Measurements from ENCODE around the gene LRMDA.

Gene LRMDA

DNA sequence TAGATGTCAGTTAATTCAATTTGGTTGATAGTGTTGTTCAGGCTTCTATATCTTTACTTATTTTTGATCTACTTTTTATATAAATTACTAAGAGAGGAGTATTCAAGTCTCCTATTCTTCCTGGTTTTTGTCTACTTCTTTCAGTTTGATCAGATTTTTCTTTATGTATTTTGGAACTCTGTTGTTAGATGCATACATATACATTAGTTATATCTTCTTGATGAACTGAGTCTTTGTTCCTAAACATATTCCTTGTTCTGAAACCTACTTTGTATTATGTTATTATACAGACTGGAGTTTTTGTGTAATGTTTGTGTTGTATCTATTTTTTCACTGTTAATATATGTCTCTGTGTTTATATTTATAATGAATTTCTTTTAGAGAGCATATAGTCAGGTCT is 118.8 kb downstream of the LRMDA start:
- H3K36me3 ChIP-seq (replicated peaks), result no peaks in the 10 kb centered on the region
- in situ Hi-C loops (cut with MboI; ENCODE audit: low sequenced_read_pairs), result no loop called here

DNA sequence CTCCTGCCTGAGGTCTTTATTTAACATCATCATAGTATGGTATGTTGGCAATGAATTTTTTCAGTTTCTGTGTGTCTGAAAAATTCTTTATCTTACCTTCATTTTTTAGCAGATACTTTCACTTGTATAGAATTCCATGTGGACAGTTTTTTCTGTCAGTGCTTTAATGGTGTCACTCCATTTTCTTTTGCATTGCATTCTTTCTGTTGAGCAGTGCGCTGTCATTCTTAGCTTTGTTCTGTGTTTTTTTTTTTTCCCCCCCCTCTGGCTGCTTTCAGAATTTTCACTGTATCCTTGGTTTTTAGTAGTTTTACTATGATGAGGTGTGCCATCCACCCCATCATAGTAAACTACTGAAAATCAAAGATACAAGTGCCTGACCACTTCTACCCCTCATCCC is 120.7 kb downstream of the LRMDA start:
- no peaks in the 10 kb centered on the region for H3K9me3 ChIP-seq
- no peak overlapping the region for H3K4me3 ChIP-seq
- no peak for DNase-seq (ENCODE audit: low spot score in 2 of 2)
- H3K4me1 ChIP-seq, result no peaks in the 10 kb centered on the region
- in situ Hi-C loops (cut with MboI; ENCODE audit: low sequenced_read_pairs), result no loop called here
- no peaks in the 10 kb centered on the region for H3K27me3 ChIP-seq (ENCODE audit: low read depth)
- H3K36me3 ChIP-seq (replicated peaks), result no peaks in the 10 kb centered on the region

More for the DNA sequence above, 118.8 kb downstream of the LRMDA start:
- no peak for DNase-seq (ENCODE audit: low spot score in 2 of 2)
- Histone ChIP-seq H3K9me3 (no peaks in the 10 kb centered on the region), H3K4me3 (no peak overlapping the region), H3K4me1 (no peaks in the 10 kb centered on the region), H3K27me3 (ENCODE audit: low read depth) (no peaks in the 10 kb centered on the region)

DNA sequence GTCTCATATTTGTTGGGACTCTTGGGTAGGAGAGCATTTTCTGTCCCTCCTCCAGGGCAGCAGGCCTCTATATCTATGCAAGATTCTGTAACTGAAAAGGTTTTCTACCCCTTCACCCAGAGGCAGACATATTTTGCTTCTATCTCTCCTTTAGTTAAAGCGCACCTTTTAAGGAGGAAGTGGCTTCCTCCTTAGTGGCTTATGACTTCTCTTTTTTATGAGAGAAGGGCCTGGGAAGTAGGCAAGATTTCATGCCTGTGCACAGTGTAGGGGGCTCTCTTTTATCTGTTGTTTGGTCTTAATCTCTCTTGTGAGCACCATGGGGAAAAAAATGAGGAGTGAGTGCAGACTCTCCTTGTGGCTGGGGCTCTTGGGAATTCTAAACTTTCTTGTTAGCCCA is 122.1 kb downstream of the LRMDA start:
- in situ Hi-C loops (cut with MboI; ENCODE audit: low sequenced_read_pairs), result no loop called here
- DNase-seq (ENCODE audit: low spot score in 2 of 2), result no peak
- no peaks in the 10 kb centered on the region for H3K27me3 ChIP-seq (ENCODE audit: low read depth)
- H3K9me3 ChIP-seq, result no peaks in the 10 kb centered on the region
- H3K4me3 ChIP-seq, result no peak overlapping the region
- H3K4me1 ChIP-seq, result no peaks in the 10 kb centered on the region
- H3K36me3 ChIP-seq (replicated peaks), result no peaks in the 10 kb centered on the region

DNA sequence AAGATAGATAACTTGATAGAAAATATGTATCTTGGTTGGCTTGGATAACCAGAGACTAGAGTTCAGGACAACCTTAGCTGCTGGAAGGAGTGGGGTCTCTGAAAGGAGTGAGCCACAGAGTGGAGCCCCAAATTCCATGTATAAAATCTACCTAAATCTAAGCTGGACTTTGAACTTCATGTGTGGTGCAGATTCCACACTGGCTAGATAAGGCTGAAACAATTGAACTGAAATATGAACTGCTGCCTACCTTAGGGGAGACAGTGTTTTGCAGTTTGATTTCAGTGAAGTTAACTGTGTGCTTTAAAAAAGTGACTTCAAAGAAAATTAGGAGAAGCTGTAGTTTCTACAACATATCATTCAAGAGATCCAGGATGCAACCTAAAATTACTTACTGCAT is 123.9 kb downstream of the LRMDA start:
- Histone ChIP-seq H3K27me3 (ENCODE audit: low read depth) (no peaks in the 10 kb centered on the region), H3K4me3 (no peak overlapping the region), H3K36me3 (replicated peaks) (no peaks in the 10 kb centered on the region), H3K4me1 (no peaks in the 10 kb centered on the region), H3K9me3 (no peaks in the 10 kb centered on the region)
- in situ Hi-C loops (cut with MboI; ENCODE audit: low sequenced_read_pairs), result no loop called here
- DNase-seq (ENCODE audit: low spot score in 2 of 2), result no peak

GRCh38 chr10:75556320-75556719 is 124.9 kb downstream of the LRMDA start:
- H3K4me1 ChIP-seq, result no peaks in the 10 kb centered on the region
- DNase-seq (ENCODE audit: low spot score in 2 of 2), result no peak
- H3K27me3 ChIP-seq (ENCODE audit: low read depth), result no peaks in the 10 kb centered on the region
- H3K4me3 ChIP-seq, result no peak overlapping the region
- no peaks in the 10 kb centered on the region for H3K36me3 ChIP-seq (replicated peaks)
- no peaks in the 10 kb centered on the region for H3K9me3 ChIP-seq
- in situ Hi-C loops (cut with MboI; ENCODE audit: low sequenced_read_pairs), result no loop called here

DNA sequence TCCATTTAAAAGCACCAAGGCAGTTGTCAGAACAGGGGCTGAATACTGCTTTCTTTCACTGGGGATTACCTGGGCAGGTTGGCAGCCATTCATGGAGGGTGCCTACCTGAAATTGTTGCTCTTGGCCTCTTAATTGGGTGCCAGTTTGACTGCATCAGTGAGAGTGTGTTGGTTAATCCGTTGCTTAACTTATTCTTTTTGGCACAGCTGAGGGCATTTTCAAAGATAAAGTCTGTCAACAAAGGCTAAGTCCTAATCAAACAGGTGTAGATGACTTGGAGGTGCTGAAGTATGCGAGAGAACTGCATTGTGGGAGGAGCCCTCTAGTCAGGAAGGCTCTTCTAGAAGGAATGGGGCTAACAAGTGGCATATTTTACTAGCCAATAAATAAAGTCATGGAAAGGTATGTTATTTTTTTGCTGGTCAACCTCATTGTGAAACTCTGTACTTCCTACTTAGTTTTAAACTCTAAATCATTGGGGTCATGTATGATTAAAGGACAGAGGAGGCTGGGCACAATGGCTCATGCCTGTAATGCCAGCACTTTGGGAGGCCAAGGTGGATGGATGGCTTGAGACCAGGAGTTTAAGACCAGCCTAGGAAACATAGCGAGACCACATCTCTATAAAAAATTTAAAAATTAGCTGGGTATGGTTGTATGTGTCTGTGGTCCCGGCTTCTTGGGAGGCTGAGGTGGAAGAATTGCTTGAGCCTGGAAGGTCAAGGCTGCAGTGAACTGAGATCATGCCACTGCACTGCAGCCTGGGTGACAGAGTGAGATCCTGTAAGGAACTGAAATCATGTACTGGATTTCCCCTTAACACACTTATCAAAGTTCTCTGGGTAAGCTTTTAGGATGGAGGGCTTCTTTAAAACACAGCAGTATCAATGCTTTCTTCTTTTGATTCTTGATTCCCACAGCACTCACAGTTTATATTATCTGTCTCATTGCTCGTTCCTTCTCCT is 134.1 kb downstream of the LRMDA start:
- Histone ChIP-seq H3K27me3 (ENCODE audit: low read depth) (no peaks in the 10 kb centered on the region), H3K36me3 (replicated peaks) (no peaks in the 10 kb centered on the region), H3K9me3 (no peaks in the 10 kb centered on the region), H3K4me1 (no peaks in the 10 kb centered on the region), H3K4me3 (no peak overlapping the region)
- DNase-seq (ENCODE audit: low spot score in 2 of 2), result no peak
- in situ Hi-C loops (cut with MboI; ENCODE audit: low sequenced_read_pairs), result no loop called here

GRCh38 chr10:75568450-75569130 is 137.2 kb downstream of the LRMDA start:
- no peaks in the 10 kb centered on the region for H3K36me3 ChIP-seq (replicated peaks)
- H3K4me1 ChIP-seq, result no peaks in the 10 kb centered on the region
- DNase-seq (ENCODE audit: low spot score in 2 of 2), result no peak
- no peak overlapping the region for H3K4me3 ChIP-seq
- in situ Hi-C loops (cut with MboI; ENCODE audit: low sequenced_read_pairs), result no loop called here
- peaks cover 3% of the 10 kb centered on the region; the same call in 1 of the 2 replicates for H3K9me3 ChIP-seq
- no peaks in the 10 kb centered on the region for H3K27me3 ChIP-seq (ENCODE audit: low read depth)

GRCh38 chr10:75569506-75569905 is 138.1 kb downstream of the LRMDA start:
- Histone ChIP-seq H3K9me3 (peaks cover 3% of the 10 kb centered on the region; the same call in 1 of the 2 replicates), H3K36me3 (replicated peaks) (no peaks in the 10 kb centered on the region), H3K4me3 (no peak overlapping the region), H3K27me3 (ENCODE audit: low read depth) (no peaks in the 10 kb centered on the region), H3K4me1 (no peaks in the 10 kb centered on the region)
- DNase-seq (ENCODE audit: low spot score in 2 of 2), result no peak
- in situ Hi-C loops (cut with MboI; ENCODE audit: low sequenced_read_pairs), result no loop called here

GRCh38 chr10:75572478-75572877 is 141.1 kb downstream of the LRMDA start:
- H3K9me3 ChIP-seq, result peaks cover 3% of the 10 kb centered on the region; the same call in 1 of the 2 replicates
- H3K36me3 ChIP-seq (replicated peaks), result no peaks in the 10 kb centered on the region
- no peak overlapping the region for H3K4me3 ChIP-seq
- no peaks in the 10 kb centered on the region for H3K4me1 ChIP-seq
- in situ Hi-C loops (cut with MboI; ENCODE audit: low sequenced_read_pairs), result no loop called here
- H3K27me3 ChIP-seq (ENCODE audit: low read depth), result no peaks in the 10 kb centered on the region
- DNase-seq (ENCODE audit: low spot score in 2 of 2), result no peak

GRCh38 chr10:75575940-75576339 is 144.5 kb downstream of the LRMDA start:
- DNase-seq (ENCODE audit: low spot score in 2 of 2), result no peak
- Histone ChIP-seq H3K9me3 (peaks cover 3% of the 10 kb centered on the region; the same call in 1 of the 2 replicates), H3K36me3 (replicated peaks) (no peaks in the 10 kb centered on the region), H3K27me3 (ENCODE audit: low read depth) (no peaks in the 10 kb centered on the region), H3K4me3 (no peak overlapping the region), H3K4me1 (no peaks in the 10 kb centered on the region)
- in situ Hi-C loops (cut with MboI; ENCODE audit: low sequenced_read_pairs), result no loop called here

GRCh38 chr10:75582102-75582501 is 150.7 kb downstream of the LRMDA start:
- no peak for DNase-seq (ENCODE audit: low spot score in 2 of 2)
- Histone ChIP-seq H3K27me3 (ENCODE audit: low read depth) (no peaks in the 10 kb centered on the region), H3K4me3 (no peak overlapping the region), H3K9me3 (peaks cover 3% of the 10 kb centered on the region; the same call in 1 of the 2 replicates), H3K4me1 (no peaks in the 10 kb centered on the region), H3K36me3 (replicated peaks) (no peaks in the 10 kb centered on the region)
- in situ Hi-C loops (cut with MboI; ENCODE audit: low sequenced_read_pairs), result no loop called here

GRCh38 chr10:75585294-75585693 is 153.9 kb downstream of the LRMDA start:
- H3K36me3 ChIP-seq (replicated peaks), result no peaks in the 10 kb centered on the region
- peaks cover 3% of the 10 kb centered on the region; the same call in 1 of the 2 replicates for H3K9me3 ChIP-seq
- H3K27me3 ChIP-seq (ENCODE audit: low read depth), result no peaks in the 10 kb centered on the region
- no peaks in the 10 kb centered on the region for H3K4me1 ChIP-seq
- in situ Hi-C loops (cut with MboI; ENCODE audit: low sequenced_read_pairs), result no loop called here
- DNase-seq (ENCODE audit: low spot score in 2 of 2), result no peak
- no peak overlapping the region for H3K4me3 ChIP-seq

DNA sequence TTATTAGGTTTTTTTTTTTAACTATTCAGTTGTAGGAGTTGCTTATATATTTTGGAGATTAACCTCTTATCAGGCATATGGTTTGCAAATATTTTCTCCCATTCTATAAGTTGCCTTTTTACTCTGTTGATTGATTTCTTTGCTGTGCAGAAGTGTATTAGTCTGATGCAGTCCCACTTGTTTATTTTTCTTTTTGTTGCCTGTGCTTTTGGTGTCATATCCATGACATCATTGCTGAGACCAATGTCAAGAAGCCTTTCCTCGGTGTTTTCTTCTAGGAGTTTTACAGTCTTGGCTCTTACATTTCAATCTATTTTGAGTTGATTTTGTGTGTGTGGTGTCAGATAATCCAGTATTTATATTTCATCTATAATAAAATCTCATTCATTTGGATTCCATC is 155.4 kb downstream of the LRMDA start:
- Histone ChIP-seq H3K4me1 (no peaks in the 10 kb centered on the region), H3K4me3 (no peak overlapping the region), H3K27me3 (ENCODE audit: low read depth) (no peaks in the 10 kb centered on the region), H3K9me3 (peaks cover 3% of the 10 kb centered on the region; the same call in 1 of the 2 replicates), H3K36me3 (replicated peaks) (no peaks in the 10 kb centered on the region)
- no peak for DNase-seq (ENCODE audit: low spot score in 2 of 2)
- in situ Hi-C loops (cut with MboI; ENCODE audit: low sequenced_read_pairs), result no loop called here

- in situ Hi-C loops (cut with MboI; ENCODE audit: low sequenced_read_pairs), result no loop called here
- Histone ChIP-seq H3K36me3 (replicated peaks) (no peaks in the 10 kb centered on the region), H3K27me3 (ENCODE audit: low read depth) (no peaks in the 10 kb centered on the region), H3K4me1 (no peaks in the 10 kb centered on the region), H3K9me3 (no peaks in the 10 kb centered on the region), H3K4me3 (no peak overlapping the region)
- no peak for DNase-seq (ENCODE audit: low spot score in 2 of 2)
These were observed 156.6 kb downstream of the LRMDA start for GRCh38 chr10:75588031-75588430.

Data from HAP-1 (cell line).